Heart left ventricle (tissue), 13 donors: ENCODE results near the gene KRT10.

Experiments
- POLR2A ChIP-seq, 2 donors: fragments of 450-650 bp; IDR thresholded peaks; one replicate each; pipeline ENCODE4 v1.6.1; 2017; ENCODE audit warnings: antibody characterized with exemption in 2 of 2, mild to moderate bottlenecking in 2 of 2, moderate library complexity in 2 of 2
- TF ChIP-seq, protein P1 (sequence below), 12 donors: fragments of 200-600 bp; sonication (generic) in 4 of 12; IDR thresholded peaks; one replicate each; pipeline versions ENCODE4 v1.5.0 to v1.8.0; 2018 to 2022; ENCODE audit warnings: antibody characterized with exemption in 12 of 12, mild to moderate bottlenecking in 5 of 12
- donor health status: ischemic (EF 13 %, LVEDD 7.1; RV severe dilation, severe dysfunction).
- donor health status: DM: no; HTN: yes; CAD: no.
- donor health status: DM: no; HTN: no; CAD: no.
- donor health status: ischemic (EF 25% LVEDD 6.9; RV normal size, moderate dysfunction).
- donor health status: ischemic (EF 25% LVEDD 5.7; RV mildly dilated, moderate dysfunction).
- donor health status: ischemic (EF 35%, LVEDD 5.7; RV mildly dilated, moderate dysfunction).
- donor health status: nonischemic (EF 11% LVEDD 7.7; RV severe dilation, severe dysfunction).
- donor health status: DM: yes; HTN: yes; CAD: no.
- donor health status: PGD.
- donor health status: ischemic (EF 29% LVEDD 5.4; RV normal size, mild dysfunction).
- donor health status: nonischemic (EF 23%, LVEDD 6.1; RV moderate dilation, normal function).

- no peak for TF ChIP-seq POLR2A (IDR thresholded peaks at IDR 0.05)
- TF ChIP-seq, protein P1, sequence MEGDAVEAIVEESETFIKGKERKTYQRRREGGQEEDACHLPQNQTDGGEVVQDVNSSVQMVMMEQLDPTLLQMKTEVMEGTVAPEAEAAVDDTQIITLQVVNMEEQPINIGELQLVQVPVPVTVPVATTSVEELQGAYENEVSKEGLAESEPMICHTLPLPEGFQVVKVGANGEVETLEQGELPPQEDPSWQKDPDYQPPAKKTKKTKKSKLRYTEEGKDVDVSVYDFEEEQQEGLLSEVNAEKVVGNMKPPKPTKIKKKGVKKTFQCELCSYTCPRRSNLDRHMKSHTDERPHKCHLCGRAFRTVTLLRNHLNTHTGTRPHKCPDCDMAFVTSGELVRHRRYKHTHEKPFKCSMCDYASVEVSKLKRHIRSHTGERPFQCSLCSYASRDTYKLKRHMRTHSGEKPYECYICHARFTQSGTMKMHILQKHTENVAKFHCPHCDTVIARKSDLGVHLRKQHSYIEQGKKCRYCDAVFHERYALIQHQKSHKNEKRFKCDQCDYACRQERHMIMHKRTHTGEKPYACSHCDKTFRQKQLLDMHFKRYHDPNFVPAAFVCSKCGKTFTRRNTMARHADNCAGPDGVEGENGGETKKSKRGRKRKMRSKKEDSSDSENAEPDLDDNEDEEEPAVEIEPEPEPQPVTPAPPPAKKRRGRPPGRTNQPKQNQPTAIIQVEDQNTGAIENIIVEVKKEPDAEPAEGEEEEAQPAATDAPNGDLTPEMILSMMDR (IDR thresholded peaks at IDR 0.05): no peak
Observed at GRCh38 chr17:40779181-40779909, 43.1 kb downstream of the KRT10 start.
